Stimulated activated CD4-positive, alpha-beta T cell treated with anti-CD3 and anti-CD28 coated beads, TNF-alpha, amount 100 ng/mL, for 4 hours (primary cell): Measurements from ENCODE around the gene TMEM254.
"Not testable (repeated sequence)": the region's sequence is repeated elsewhere in the genome, so short reads cannot be mapped to it uniquely, and the experiment has no call there.

Source experiments
- DNase-seq, 3 experiments: peaks; one replicate each; pipeline ENCODE4 v3.0.0-alpha.2; 2020; ENCODE audit warnings: low read depth in 3 of 3

The TMEM254 gene

DNA sequence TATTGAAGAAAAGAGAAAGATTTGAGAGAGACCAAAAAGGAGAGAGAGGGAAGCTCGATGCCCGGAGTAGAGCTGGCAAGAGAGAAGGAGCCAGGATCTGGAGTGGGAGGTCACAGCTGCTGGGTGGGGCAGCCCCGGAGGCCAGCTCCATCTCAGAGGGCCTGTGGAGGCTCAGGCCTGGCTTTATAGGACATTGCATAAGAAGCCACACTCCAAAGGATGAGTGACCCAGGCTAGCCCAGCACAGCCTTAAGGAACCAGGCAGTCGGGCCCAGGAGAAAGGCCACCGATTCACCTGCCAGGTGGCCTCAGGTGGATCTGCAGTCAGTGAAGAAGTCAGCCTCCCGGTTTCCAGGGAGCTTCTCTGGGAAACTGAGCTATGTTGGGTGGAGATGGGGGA lies 54.7 kb downstream of the TMEM254 start:
- DNase-seq, result no peak

DNA sequence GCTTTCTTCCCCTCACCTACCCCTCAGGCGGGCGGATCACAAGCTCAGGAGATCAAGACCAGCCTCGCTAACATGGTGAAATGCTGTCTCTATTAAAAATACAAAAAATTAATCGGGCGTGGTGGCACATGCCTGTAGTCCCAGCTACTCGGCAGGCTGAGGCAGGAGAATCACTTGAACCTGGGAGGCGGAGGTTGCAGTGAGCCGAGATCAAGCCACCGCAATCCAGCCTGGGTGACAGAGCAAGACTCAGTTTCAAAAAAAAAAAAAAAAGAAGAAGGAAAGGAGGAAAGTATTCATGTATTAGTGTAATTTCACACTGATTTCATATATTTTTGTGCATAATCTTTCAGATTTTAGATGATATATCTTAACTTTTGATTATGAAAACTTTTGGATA lies 55.2 kb downstream of the TMEM254 start:
- not testable (repeated sequence) for DNase-seq

DNA sequence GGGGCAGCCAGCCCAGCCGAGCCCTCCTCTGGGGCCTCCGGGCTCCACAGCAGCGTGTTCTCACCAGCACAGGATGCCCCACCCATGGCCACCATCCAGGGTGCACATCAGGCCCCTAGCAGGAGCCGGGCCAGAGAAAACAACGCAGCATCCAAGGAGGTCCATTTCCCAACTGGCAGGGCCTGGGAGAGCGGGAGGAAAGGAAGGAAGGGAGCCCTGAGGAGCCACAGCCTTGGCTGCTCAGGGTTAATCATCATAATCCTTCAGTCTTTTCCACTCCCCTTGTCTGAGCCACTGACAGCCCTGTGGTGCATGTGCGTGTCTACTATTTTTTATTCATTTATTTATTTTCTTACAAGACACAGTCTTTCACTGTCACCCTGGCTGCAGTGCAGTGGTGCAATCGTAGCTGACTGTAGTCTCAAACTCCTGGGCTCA lies 57.7 kb downstream of the TMEM254 start:
- no peak for DNase-seq

- no peak for DNase-seq
Observed at GRCh38 chr10:80137031-80137862, 58.8 kb downstream of the TMEM254 start.

DNA sequence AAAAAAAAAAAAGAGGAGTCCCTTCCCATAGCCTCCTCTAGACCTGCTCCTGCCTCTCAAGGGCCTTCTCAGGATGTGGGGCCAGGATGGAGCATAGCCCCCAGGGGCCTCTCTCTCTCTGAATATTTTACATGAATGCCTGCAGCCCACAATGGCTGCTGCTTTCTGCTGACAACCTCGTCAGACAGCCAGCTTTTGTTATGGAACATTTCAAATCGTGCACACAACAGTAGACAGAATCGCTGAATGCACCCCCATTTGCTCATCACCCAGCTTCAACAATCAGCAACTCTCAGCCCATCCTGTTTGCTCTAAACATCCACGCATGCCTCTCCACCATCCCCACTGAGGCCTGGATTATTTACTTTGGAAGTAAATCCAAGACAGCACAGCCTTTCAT lies 59.5 kb downstream of the TMEM254 start:
- no peak for DNase-seq

- DNase-seq, result no peak
Observed at GRCh38 chr10:80139265-80139664, 60.8 kb downstream of the TMEM254 start.

- no peak for DNase-seq
Observed at GRCh38 chr10:80140251-80140650, 61.8 kb downstream of the TMEM254 start.

GRCh38 chr10:80141696-80142460 lies 63.4 kb downstream of the TMEM254 start:
- DNase-seq, result no peak
